Naive thymus-derived CD8-positive, alpha-beta T cell (primary cell): ENCODE data around the gene COMMD1. TPM values are rescaled to one million over a fixed set of nuclear protein-coding genes. Genes with fewer than 3 reads are reported as not detected.
A peak's percentile ranks its signal among the peaks of the same experiment; 100 is the strongest.
"Not testable (repeated sequence)": the region's sequence is repeated elsewhere in the genome, so short reads cannot be mapped to it uniquely, and the experiment has no call there.

Source experiments
- ATAC-seq, 2 donors: fragments of 150-1000 bp; cut with Tn5 transposase in 1 of 2; sonication (Bioruptor Pico), chemical (Tn5 transposase) in 1 of 2; 1 replicate in 1 of 2; 2 replicates in 1 of 2; pipeline ENCODE4 v1.10.0; 2021; ENCODE audit warnings: mild to moderate bottlenecking in 2 of 2, moderate library complexity in 2 of 2
- POLR2A ChIA-PET: fragments of 350-600 bp; sonication (Branson Sonifier 250); formaldehyde crosslinking; loops from one replicate; lab custom pipeline; 2021; ENCODE audit warnings: antibody characterized with exemption; lab: Charles Lee
- DNase-seq, 10 donors: peaks; one replicate each; pipeline versions ENCODE4 v3.0.0 to v3.0.0-alpha.2; 2020 to 2022
- H3K27ac Mint-ChIP-seq, 10 donors: one replicate each; pipeline ENCODE4 v1.8.0; 2020 to 2022; ENCODE audit warnings: mild to moderate bottlenecking in 10 of 10, mixed read lengths in 10 of 10, moderate library complexity in 4 of 10, inconsistent platforms in 1 of 10
- H3K27me3 Mint-ChIP-seq, 5 donors: one replicate each; pipeline ENCODE4 v1.8.0; 2021 to 2022; ENCODE audit warnings: mixed read lengths in 5 of 5
- H3K36me3 Mint-ChIP-seq, 3 donors: one replicate each; pipeline ENCODE4 v1.8.0; 2020 to 2022; ENCODE audit warnings: mixed read lengths in 3 of 3, mild to moderate bottlenecking in 2 of 3, inconsistent platforms in 1 of 3
- H3K4me1 Mint-ChIP-seq, 4 donors: one replicate each; pipeline ENCODE4 v1.8.0; 2021 to 2022; ENCODE audit warnings: mixed read lengths in 4 of 4
- H3K4me3 Mint-ChIP-seq, 10 donors: one replicate each; pipeline ENCODE4 v1.8.0; 2020 to 2022; ENCODE audit warnings: mild to moderate bottlenecking in 10 of 10, mixed read lengths in 10 of 10, moderate library complexity in 6 of 10, inconsistent platforms in 1 of 10
- H3K9me3 Mint-ChIP-seq, 9 donors: one replicate each; pipeline ENCODE4 v1.8.0; 2020 to 2022; ENCODE audit warnings: mixed read lengths in 9 of 9, mild to moderate bottlenecking in 3 of 9, inconsistent platforms in 1 of 9, moderate library complexity in 1 of 9
- polyA plus RNA-seq, 3 donors: library from polyadenylated mRNA; unstranded; fragments of 300-500 nt; fragmentation: Illumina TruSeq; gene quantifications; one replicate each; pipeline ENCODE4 v1.2.3, GENCODE V29; 2021
- total RNA-seq, 8 experiments: library from RNA in 2 of 8; stranded (reverse) in 2 of 8; gene quantifications; one replicate each; pipeline ENCODE4 v1.2.3 and lab custom pipeline; 2021 to 2026

Gene COMMD1
- total RNA-seq (10 to 100 TPM; 15.2 to 18.9 TPM), polyA plus RNA-seq (10 to 100 TPM; 48.4 to 63.4 (median 63.0) TPM), total RNA-seq (lab: John Stamatoyannopoulos, UW) (8.0 to 20.2 (median 13.4) reads per million in 6 experiments)

GRCh38 chr2:61905372-61906185 lies at the start of gene COMMD1:
Gene COMMD1, plus strand, starts transcription at chr2:61905674. Its CDS starts 5 bp downstream, at chr2:61905679.
- ATAC-seq (peak; percentile 97 to 99), DNase-seq (peak; percentile 67 to 84 (median 76))
- peaks cover 0 to 5% (median 0%) of the 10 kb centered on the region in 3 donors for H3K36me3 Mint-ChIP-seq
- peak within 1 kb of the TSS; percentile 93 to 98 (median 97) for H3K4me3 Mint-ChIP-seq
- peak within 1 kb of the TSS; percentile 80 to 97 (median 92) for H3K27ac Mint-ChIP-seq
- H3K9me3 Mint-ChIP-seq = no peaks in the 10 kb centered on the region
- peaks cover 4 to 29% (median 19%) of the 10 kb centered on the region in 4 donors for H3K4me1 Mint-ChIP-seq
- H3K27me3 Mint-ChIP-seq = no peaks in the 10 kb centered on the region
- POLR2A ChIA-PET = interaction anchor here (0.5 to 3.0 kb wide), 4 partner anchors 19 to 736 kb away, joined by 4 to 8 read pairs (median 4); partner anchors contain the start of gene XPO1

GRCh38 chr2:61857224-61857623 lies 48.2 kb upstream of the COMMD1 start:
- H3K27me3 Mint-ChIP-seq = no peaks in the 10 kb centered on the region
- no peak for DNase-seq
- peak overlapping the region in 1 of 10 donors; percentile 72 for H3K27ac Mint-ChIP-seq
- peaks cover 7 to 19% (median 14%) of the 10 kb centered on the region in 4 donors for H3K4me1 Mint-ChIP-seq
- H3K4me3 Mint-ChIP-seq = no peak overlapping the region
- H3K36me3 Mint-ChIP-seq = peaks cover 0 to 2% (median 2%) of the 10 kb centered on the region in 3 donors
- POLR2A ChIA-PET = no interaction called here
- ATAC-seq = no peak
- peaks cover 0 to 4% (median 0%) of the 10 kb centered on the region in 9 donors for H3K9me3 Mint-ChIP-seq

- peaks cover 0 to 7% (median 0%) of the 10 kb centered on the region in 9 donors for H3K9me3 Mint-ChIP-seq
Observed at GRCh38 chr2:61862085-61862484, 43.4 kb upstream of the COMMD1 start.

GRCh38 chr2:61866482-61867089 lies 38.9 kb upstream of the COMMD1 start:
- not testable (repeated sequence) for ATAC-seq, H3K27me3 Mint-ChIP-seq, H3K4me1 Mint-ChIP-seq, H3K4me3 Mint-ChIP-seq, H3K9me3 Mint-ChIP-seq, DNase-seq
- H3K27ac Mint-ChIP-seq = peak overlapping the region in 3 of 10 donors; percentile 40 to 70 (median 63)
- H3K36me3 Mint-ChIP-seq = peaks cover 7 to 75% (median 34%) of the 10 kb centered on the region in 3 donors
- POLR2A ChIA-PET = interaction anchor here (0.9 to 2.3 kb wide), 3 partner anchors 13 to 21 kb away, joined by 3 to 11 read pairs (median 3); partner anchors contain the start of gene FAM161A

More at GRCh38 chr2:61862085-61862484, 43.4 kb upstream of the COMMD1 start:
- H3K4me3 Mint-ChIP-seq = no peak overlapping the region
- DNase-seq = no peak
- no peaks in the 10 kb centered on the region for H3K4me1 Mint-ChIP-seq
- H3K27ac Mint-ChIP-seq = no peak overlapping the region
- POLR2A ChIA-PET = no interaction called here
- ATAC-seq = no peak
- H3K27me3 Mint-ChIP-seq = no peaks in the 10 kb centered on the region
- peaks cover 7 to 32% (median 20%) of the 10 kb centered on the region in 3 donors for H3K36me3 Mint-ChIP-seq

- POLR2A ChIA-PET = no interaction called here
- no peaks in the 10 kb centered on the region for H3K27me3 Mint-ChIP-seq
- H3K27ac Mint-ChIP-seq = no peak overlapping the region
- peaks cover 0 to 5% (median 0%) of the 10 kb centered on the region in 4 donors for H3K4me1 Mint-ChIP-seq
- ATAC-seq (no peak), DNase-seq (no peak)
- no peaks in the 10 kb centered on the region for H3K9me3 Mint-ChIP-seq
- H3K36me3 Mint-ChIP-seq = peaks cover 0 to 94% (median 19%) of the 10 kb centered on the region in 3 donors
- no peak overlapping the region for H3K4me3 Mint-ChIP-seq
Observed at GRCh38 chr2:61876400-61876799, 29.1 kb upstream of the COMMD1 start.

GRCh38 chr2:61877571-61878245 lies 27.8 kb upstream of the COMMD1 start:
- Mint-ChIP-seq H3K27ac (peak overlapping the region in 3 of 10 donors; percentile 27 to 53 (median 33)), H3K4me1 (peaks cover 0 to 5% (median 0%) of the 10 kb centered on the region in 4 donors), H3K27me3 (no peaks in the 10 kb centered on the region), H3K4me3 (no peak overlapping the region), H3K9me3 (no peaks in the 10 kb centered on the region), H3K36me3 (peaks cover 0 to 95% (median 15%) of the 10 kb centered on the region in 3 donors)
- no peak for DNase-seq
- POLR2A ChIA-PET = interaction anchor here (0.6 kb wide), 1 partner anchor 14 kb away, joined by 3 read pairs; no protein-coding TSS in a partner anchor
- ATAC-seq = no peak

- H3K9me3 Mint-ChIP-seq = no peaks in the 10 kb centered on the region
- no peak for ATAC-seq
- no peak overlapping the region for H3K27ac Mint-ChIP-seq
- no peak overlapping the region for H3K4me3 Mint-ChIP-seq
- no peaks in the 10 kb centered on the region for H3K27me3 Mint-ChIP-seq
- H3K4me1 Mint-ChIP-seq = peaks cover 0 to 5% (median 0%) of the 10 kb centered on the region in 4 donors
- peaks cover 0 to 95% (median 15%) of the 10 kb centered on the region in 3 donors for H3K36me3 Mint-ChIP-seq
- no peak for DNase-seq
- POLR2A ChIA-PET = interaction anchor here (0.5 kb wide), 1 partner anchor 499 kb away, joined by 3 read pairs; no protein-coding TSS in a partner anchor
Observed at GRCh38 chr2:61878761-61879160, 26.7 kb upstream of the COMMD1 start.

- H3K27ac Mint-ChIP-seq = peak overlapping the region in 3 of 10 donors; percentile 2 to 31 (median 7)
- peaks cover 0 to 95% (median 12%) of the 10 kb centered on the region in 3 donors for H3K36me3 Mint-ChIP-seq
- H3K27me3 Mint-ChIP-seq, H3K4me3 Mint-ChIP-seq, POLR2A ChIA-PET, DNase-seq, ATAC-seq, H3K9me3 Mint-ChIP-seq, H3K4me1 Mint-ChIP-seq: not testable (repeated sequence)
Observed at GRCh38 chr2:61879351-61879750, 26.1 kb upstream of the COMMD1 start.

GRCh38 chr2:61882850-61883249 lies 22.6 kb upstream of the COMMD1 start:
- Mint-ChIP-seq H3K4me3 (peak overlapping the region in 1 of 10 donors; percentile 26), H3K9me3 (no peaks in the 10 kb centered on the region), H3K36me3 (peaks cover 0 to 92% (median 13%) of the 10 kb centered on the region in 3 donors), H3K27me3 (no peaks in the 10 kb centered on the region), H3K27ac (peak overlapping the region in 1 of 10 donors; percentile 52), H3K4me1 (peaks cover 13 to 30% (median 23%) of the 10 kb centered on the region in 4 donors)
- ATAC-seq (no peak), DNase-seq (no peak)
- POLR2A ChIA-PET = interaction anchor here (0.7 kb wide), 1 partner anchor 143 kb away, joined by 3 read pairs; no protein-coding TSS in a partner anchor

- H3K4me1 Mint-ChIP-seq = peaks cover 13 to 38% (median 33%) of the 10 kb centered on the region in 4 donors
Observed at GRCh38 chr2:61885896-61886603, 19.4 kb upstream of the COMMD1 start.

GRCh38 chr2:61887717-61888266 lies 17.7 kb upstream of the COMMD1 start:
- POLR2A ChIA-PET = interaction anchor here (0.5 to 2.8 kb wide), 6 partner anchors 18 to 1024 kb away, joined by 3 to 8 read pairs (median 4); partner anchors contain the start of genes COMMD1 and FAM161A
- H3K27me3 Mint-ChIP-seq = peaks cover 0 to 3% (median 0%) of the 10 kb centered on the region in 5 donors
- ATAC-seq (peak; percentile 22 to 25), DNase-seq (peak in 1 of 10 donors; percentile 25)
- peaks cover 13 to 38% (median 33%) of the 10 kb centered on the region in 4 donors for H3K4me1 Mint-ChIP-seq
- H3K36me3 Mint-ChIP-seq = peaks cover 0 to 45% (median 8%) of the 10 kb centered on the region in 3 donors
- H3K9me3 Mint-ChIP-seq = no peaks in the 10 kb centered on the region
- peak overlapping the region; percentile 96 to 100 (median 99) for H3K4me3 Mint-ChIP-seq
- peak overlapping the region; percentile 99 to 100 (median 100) for H3K27ac Mint-ChIP-seq

More at GRCh38 chr2:61885896-61886603, 19.4 kb upstream of the COMMD1 start:
- Mint-ChIP-seq H3K9me3 (no peaks in the 10 kb centered on the region), H3K27me3 (peaks cover 0 to 3% (median 0%) of the 10 kb centered on the region in 5 donors), H3K36me3 (peaks cover 0 to 62% (median 8%) of the 10 kb centered on the region in 3 donors), H3K4me3 (peak overlapping the region; percentile 39 to 100 (median 99)), H3K27ac (peak overlapping the region; percentile 61 to 100 (median 100))
- no peak for ATAC-seq
- POLR2A ChIA-PET = interaction anchor here (1.5 to 2.8 kb wide), 2 partner anchors 20 to 31 kb away, joined by 6 to 8 read pairs; partner anchors contain the start of gene COMMD1
- no peak for DNase-seq
